Osteoblast (primary cell): ENCODE results near the gene FGF10. TPM values are rescaled to one million over a fixed set of nuclear protein-coding genes. Genes with fewer than 3 reads are reported as not detected.

ENCODE experiments used
- DNase-seq: peaks from one replicate; pipeline ENCODE4 v3.0.0; 2011; ENCODE audit warnings: low spot score, mixed read lengths; ENCODE audit not compliant: insufficient read length; ENCODE audit errors: missing footprints
- H2AFZ ChIP-seq: 2 replicates; pipeline ENCODE4 v1.6.0; 2011; ENCODE audit warnings: mild to moderate bottlenecking, low read length
- H3K27ac ChIP-seq: 2 replicates; pipeline ENCODE4 v1.5.1; 2011; ENCODE audit warnings: mild to moderate bottlenecking, low read depth, low read length, moderate library complexity
- H3K27me3 ChIP-seq: 2 replicates; pipeline ENCODE4 v1.6.0; 2012; ENCODE audit warnings: mild to moderate bottlenecking, control low read depth, inconsistent platforms, low read length, moderate library complexity; ENCODE audit not compliant: insufficient read depth
- H3K36me3 ChIP-seq: 2 replicates; pipeline ENCODE4 v1.5.1; 2011; ENCODE audit warnings: mild to moderate bottlenecking, low read length, control low read depth, moderate library complexity; ENCODE audit not compliant: insufficient read depth
- H3K4me1 ChIP-seq: 2 replicates; pipeline ENCODE4 v1.5.1; 2011; ENCODE audit warnings: mild to moderate bottlenecking, low read length, control low read depth, moderate library complexity; ENCODE audit not compliant: insufficient read depth
- H3K4me2 ChIP-seq: 2 replicates; pipeline ENCODE4 v1.6.0; 2011; ENCODE audit warnings: mild to moderate bottlenecking, low read length; ENCODE audit not compliant: insufficient read depth
- H3K4me3 ChIP-seq: fragments of 200-600 bp; sonication (generic); 3 replicates; pipeline ENCODE4 v1.5.1; 2012; ENCODE audit warnings: mild to moderate bottlenecking, low read length, inconsistent platforms; ENCODE audit not compliant: insufficient read depth
- H3K79me2 ChIP-seq: 2 replicates; pipeline ENCODE4 v1.6.0; 2012; ENCODE audit warnings: mild to moderate bottlenecking, low read length, control low read depth, inconsistent platforms; ENCODE audit not compliant: insufficient read depth
- H3K9me3 ChIP-seq: 2 replicates; pipeline ENCODE4 v1.5.1; 2011; ENCODE audit warnings: low read depth, low read length, control low read depth
- H4K20me1 ChIP-seq: 2 replicates; pipeline ENCODE4 v1.6.0; 2012; ENCODE audit warnings: mild to moderate bottlenecking, low read length, control low read depth; ENCODE audit not compliant: insufficient read depth
- CTCF ChIP-seq: IDR thresholded peaks from 2 replicates; pipeline ENCODE4 v1.5.1; 2011; ENCODE audit warnings: mild to moderate bottlenecking, low read depth, low read length, moderate library complexity; ENCODE audit errors: extremely low read depth
- total RNA-seq: library from RNA; depleted of rRNA; stranded (reverse); fragments of >200 nt; gene quantifications from 2 replicates; pipeline ENCODE4 v1.2.3, GENCODE V29; 2012

FGF10 gene
- total RNA-seq, 1 donor: 1.4 TPM

- H3K9me3 ChIP-seq: no peaks in the 10 kb centered on the region
- no peaks in the 10 kb centered on the region for H3K27me3 ChIP-seq
- no peaks in the 10 kb centered on the region for H4K20me1 ChIP-seq
- H3K79me2 ChIP-seq: no peaks in the 10 kb centered on the region
- no peak for TF ChIP-seq CTCF
- no peaks in the 10 kb centered on the region for H3K36me3 ChIP-seq
- H3K4me3 ChIP-seq: no peak overlapping the region
- no peak overlapping the region for H3K27ac ChIP-seq
- no peaks in the 10 kb centered on the region for H3K4me1 ChIP-seq
- no peak overlapping the region for H3K4me2 ChIP-seq
- no peak overlapping the region for H2AFZ ChIP-seq
- DNase-seq: no peak
These were observed 17.2 kb downstream of the FGF10 start for GRCh38 chr5:44372028-44372427.

GRCh38 chr5:44367203-44367602 is 22.0 kb downstream of the FGF10 start:
- TF ChIP-seq CTCF: no peak
- no peaks in the 10 kb centered on the region for H3K9me3 ChIP-seq
- no peak overlapping the region for H2AFZ ChIP-seq
- no peaks in the 10 kb centered on the region for H3K4me1 ChIP-seq
- H3K36me3 ChIP-seq: no peaks in the 10 kb centered on the region
- no peak for DNase-seq
- H4K20me1 ChIP-seq: no peaks in the 10 kb centered on the region
- no peaks in the 10 kb centered on the region for H3K27me3 ChIP-seq
- H3K79me2 ChIP-seq: no peaks in the 10 kb centered on the region
- H3K4me3 ChIP-seq: no peak overlapping the region
- no peak overlapping the region for H3K4me2 ChIP-seq
- no peak overlapping the region for H3K27ac ChIP-seq

- TF ChIP-seq CTCF: no peak
- DNase-seq: no peak
- no peaks in the 10 kb centered on the region for H3K79me2 ChIP-seq
- no peaks in the 10 kb centered on the region for H3K27me3 ChIP-seq
- H3K4me2 ChIP-seq: no peak overlapping the region
- H3K27ac ChIP-seq: no peak overlapping the region
- H4K20me1 ChIP-seq: no peaks in the 10 kb centered on the region
- H3K9me3 ChIP-seq: no peaks in the 10 kb centered on the region
- no peaks in the 10 kb centered on the region for H3K4me1 ChIP-seq
- no peaks in the 10 kb centered on the region for H3K36me3 ChIP-seq
- no peak overlapping the region for H3K4me3 ChIP-seq
- H2AFZ ChIP-seq: no peak overlapping the region
These were observed 23.9 kb downstream of the FGF10 start for GRCh38 chr5:44365345-44365744.

GRCh38 chr5:44364097-44364496 is 25.1 kb downstream of the FGF10 start:
- Histone ChIP-seq H3K4me2 (no peak overlapping the region), H3K27me3 (no peaks in the 10 kb centered on the region), H4K20me1 (no peaks in the 10 kb centered on the region), H3K79me2 (no peaks in the 10 kb centered on the region), H3K4me3 (no peak overlapping the region), H3K27ac (no peak overlapping the region), H3K4me1 (no peaks in the 10 kb centered on the region), H2AFZ (no peak overlapping the region), H3K9me3 (no peaks in the 10 kb centered on the region), H3K36me3 (no peaks in the 10 kb centered on the region)
- TF ChIP-seq CTCF: no peak
- no peak for DNase-seq
